Activated naive CD8-positive, alpha-beta T cell treated with anti-CD3 and anti-CD28 coated beads, Interleukin-2, amount 10 ng/mL, durations not matched to agents 7 days and 5 days (primary cell): ENCODE data around the gene SPAG8. TPM values are rescaled to one million over a fixed set of nuclear protein-coding genes. Genes with fewer than 3 reads are reported as not detected.

Experiments
- ATAC-seq: fragments of 150-1000 bp; cut with Tn5 transposase; one replicate; pipeline ENCODE4 v1.10.0; 2021; ENCODE audit warnings: low read depth, moderate library complexity
- POLR2A ChIA-PET: fragments of 350-600 bp; sonication (Branson Sonifier 250); formaldehyde crosslinking; loops from one replicate; lab custom pipeline; 2021; ENCODE audit warnings: antibody characterized with exemption; lab: Charles Lee
- DNase-seq: peaks from one replicate; pipeline ENCODE4 v3.0.0; 2021
- H3K27ac Mint-ChIP-seq: one replicate; pipeline ENCODE4 v1.8.0; 2022; ENCODE audit warnings: mild to moderate bottlenecking, mixed read lengths
- H3K27me3 Mint-ChIP-seq: one replicate; pipeline ENCODE4 v1.8.0; 2022; ENCODE audit warnings: mild to moderate bottlenecking, moderate library complexity, mixed read lengths
- H3K36me3 Mint-ChIP-seq: one replicate; pipeline ENCODE4 v1.8.0; 2021; ENCODE audit warnings: mild to moderate bottlenecking, mixed read lengths
- H3K4me1 Mint-ChIP-seq: one replicate; pipeline ENCODE4 v1.8.0; 2021; ENCODE audit warnings: mixed read lengths
- H3K4me3 Mint-ChIP-seq: one replicate; pipeline ENCODE4 v1.8.0; 2022; ENCODE audit warnings: mild to moderate bottlenecking, moderate library complexity, mixed read lengths
- H3K9me3 Mint-ChIP-seq: one replicate; pipeline ENCODE4 v1.8.0; 2021; ENCODE audit warnings: mixed read lengths
- total RNA-seq, 2 experiments: library from RNA; stranded (reverse); gene quantifications; one replicate each; pipeline ENCODE4 v1.2.3, GENCODE V29; 2021

Gene SPAG8
- total RNA-seq, 2 experiments from 2014 or later = 3.4 to 4.6 TPM

DNA sequence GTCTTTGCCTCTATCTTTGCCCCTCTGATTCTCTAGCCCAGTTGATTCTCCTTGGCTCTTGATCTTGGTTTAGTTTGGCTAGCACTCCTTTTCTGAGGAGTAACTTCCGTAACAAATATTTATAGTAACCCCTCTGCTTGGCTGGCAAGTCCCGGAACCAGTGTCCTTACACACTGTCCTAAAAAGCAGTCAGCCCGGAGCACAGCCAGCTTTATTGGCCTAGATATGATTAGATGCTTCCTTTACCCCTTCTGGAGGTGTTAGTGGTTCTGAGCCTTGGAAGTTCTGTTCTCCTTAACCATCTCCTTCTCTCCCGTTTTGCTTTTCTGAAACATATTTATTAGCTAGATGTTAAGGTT, 41.0 kb downstream of the SPAG8 start:
- POLR2A ChIA-PET = interaction anchor here (1.1 kb wide), 1 partner anchor 14 kb away, joined by 3 read pairs; no protein-coding TSS in a partner anchor
- no peaks in the 10 kb centered on the region for H3K4me1 Mint-ChIP-seq
- H3K36me3 Mint-ChIP-seq = no peaks in the 10 kb centered on the region
- no peaks in the 10 kb centered on the region for H3K27me3 Mint-ChIP-seq
- H3K4me3 Mint-ChIP-seq = no peak overlapping the region
- H3K27ac Mint-ChIP-seq = no peak overlapping the region
- H3K9me3 Mint-ChIP-seq = no peaks in the 10 kb centered on the region
- ATAC-seq (no peak), DNase-seq (no peak)

DNA sequence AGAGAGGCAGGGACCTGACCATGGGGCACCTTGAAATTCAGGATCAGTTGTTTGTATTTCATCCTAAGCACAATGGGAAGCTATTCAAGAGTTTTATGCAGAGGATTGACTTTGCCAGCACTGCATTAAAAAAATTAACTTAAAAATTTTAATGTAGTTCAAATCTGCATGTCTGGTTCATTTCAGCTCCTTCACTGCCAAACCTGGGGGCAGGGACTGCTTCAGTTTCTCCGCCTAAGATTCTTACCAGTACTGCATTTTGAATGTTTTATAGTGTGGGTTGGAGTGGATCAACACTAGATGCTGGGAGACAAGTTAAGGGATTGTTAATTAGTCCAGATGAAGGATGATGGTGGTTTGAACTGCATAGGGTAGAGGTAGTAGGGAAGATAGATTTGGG, 42.3 kb downstream of the SPAG8 start:
- DNase-seq = no peak
- no peaks in the 10 kb centered on the region for H3K9me3 Mint-ChIP-seq
- POLR2A ChIA-PET = interaction anchor here (0.6 to 1.2 kb wide), 2 partner anchors 42 to 95 kb away, joined by 4 to 6 read pairs; no protein-coding TSS in a partner anchor
- H3K27ac Mint-ChIP-seq = no peak overlapping the region
- no peaks in the 10 kb centered on the region for H3K27me3 Mint-ChIP-seq
- no peaks in the 10 kb centered on the region for H3K4me1 Mint-ChIP-seq
- H3K4me3 Mint-ChIP-seq = no peak overlapping the region
- ATAC-seq = no peak
- no peaks in the 10 kb centered on the region for H3K36me3 Mint-ChIP-seq

DNA sequence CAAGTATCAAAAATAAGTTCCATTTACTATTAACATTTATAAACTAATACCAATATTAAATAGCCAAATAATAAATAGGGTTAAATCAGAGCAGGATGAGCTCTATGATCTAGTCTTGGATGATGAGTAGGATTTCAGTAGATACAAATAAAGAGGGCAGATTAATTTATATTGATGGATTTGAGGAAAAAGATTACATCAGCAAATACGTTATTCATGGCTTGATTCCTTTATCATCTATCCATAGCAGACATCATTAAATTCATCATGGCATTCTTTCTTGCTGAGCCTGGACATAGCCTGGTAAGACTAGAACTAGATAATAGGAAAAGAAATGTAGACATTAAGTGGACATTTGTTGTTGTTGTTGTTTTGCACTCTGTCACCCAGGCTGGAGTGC, 44.6 kb downstream of the SPAG8 start:
- Mint-ChIP-seq H3K4me3 (no peak overlapping the region), H3K9me3 (no peaks in the 10 kb centered on the region), H3K27me3 (no peaks in the 10 kb centered on the region), H3K27ac (no peak overlapping the region), H3K36me3 (peaks cover 4% of the 10 kb centered on the region), H3K4me1 (no peaks in the 10 kb centered on the region)
- POLR2A ChIA-PET = no interaction called here
- no peak for DNase-seq
- ATAC-seq = no peak

DNA sequence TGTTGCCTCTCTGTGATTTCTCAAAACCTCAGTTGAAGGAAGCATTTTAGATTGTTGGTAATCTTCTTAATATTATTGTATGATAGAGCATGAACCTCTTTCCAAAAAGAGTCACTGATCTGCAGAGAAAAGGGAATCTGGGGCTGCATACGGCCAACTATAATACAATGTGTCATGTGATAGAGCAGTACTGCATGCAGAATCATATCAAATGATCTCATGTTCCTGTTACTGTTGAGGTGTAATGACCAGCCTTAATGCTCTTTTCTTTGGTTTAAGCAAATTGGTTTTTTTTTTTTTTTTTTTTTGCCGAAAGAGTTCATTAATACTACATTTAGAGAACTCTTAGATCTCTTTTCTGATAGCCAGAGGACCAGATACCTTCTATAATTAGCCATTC, 45.1 kb downstream of the SPAG8 start:
- DNase-seq (no peak), ATAC-seq (no peak)
- Mint-ChIP-seq H3K4me1 (no peaks in the 10 kb centered on the region), H3K9me3 (no peaks in the 10 kb centered on the region), H3K36me3 (peaks cover 4% of the 10 kb centered on the region), H3K4me3 (no peak overlapping the region), H3K27me3 (no peaks in the 10 kb centered on the region), H3K27ac (no peak overlapping the region)
- POLR2A ChIA-PET = no interaction called here

DNA sequence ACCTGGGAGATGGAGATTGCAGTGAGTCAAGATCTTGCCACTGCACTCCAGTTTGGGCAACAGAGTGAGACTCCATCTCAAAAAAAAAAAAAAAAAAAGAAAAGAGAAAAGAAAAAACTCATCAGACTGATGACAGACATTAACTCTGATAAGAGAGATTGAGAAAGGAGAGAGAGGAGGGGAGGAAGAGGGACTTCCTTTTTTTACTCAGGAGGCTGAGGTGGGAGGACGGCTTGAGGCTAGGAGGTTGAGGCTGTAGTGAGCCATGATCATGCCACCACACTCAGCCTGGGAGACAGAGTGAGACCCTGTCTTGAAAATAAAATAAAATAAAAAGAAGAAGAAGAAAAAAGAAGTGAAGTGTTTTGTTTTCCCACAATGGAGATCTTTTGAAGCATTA, 48.3 kb downstream of the SPAG8 start:
- no peaks in the 10 kb centered on the region for H3K27me3 Mint-ChIP-seq
- peaks cover 12% of the 10 kb centered on the region for H3K36me3 Mint-ChIP-seq
- POLR2A ChIA-PET = no interaction called here
- peaks cover 8% of the 10 kb centered on the region for H3K4me1 Mint-ChIP-seq
- no peak overlapping the region for H3K4me3 Mint-ChIP-seq
- H3K9me3 Mint-ChIP-seq = no peaks in the 10 kb centered on the region
- no peak overlapping the region for H3K27ac Mint-ChIP-seq
- DNase-seq (no peak), ATAC-seq (no peak)

DNA sequence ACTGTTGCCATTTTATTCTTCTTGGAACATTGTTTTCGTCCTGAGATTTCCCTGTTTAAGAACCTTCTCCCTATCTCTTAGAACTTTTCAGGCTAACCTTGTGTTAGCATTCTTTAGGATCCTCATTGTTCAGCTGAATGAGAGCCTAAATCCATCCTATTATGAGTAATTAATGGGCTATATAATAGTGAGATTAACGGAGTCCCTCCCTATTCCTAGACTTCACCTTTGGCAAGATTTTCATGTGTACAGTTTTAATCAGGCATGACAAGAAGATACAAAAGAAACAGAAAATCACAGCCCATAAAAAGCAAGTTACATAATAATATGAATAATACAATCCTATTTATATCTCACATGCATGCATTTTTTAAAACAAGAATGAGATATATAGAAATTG, 48.9 kb downstream of the SPAG8 start:
- H3K4me1 Mint-ChIP-seq = peaks cover 14% of the 10 kb centered on the region

DNA sequence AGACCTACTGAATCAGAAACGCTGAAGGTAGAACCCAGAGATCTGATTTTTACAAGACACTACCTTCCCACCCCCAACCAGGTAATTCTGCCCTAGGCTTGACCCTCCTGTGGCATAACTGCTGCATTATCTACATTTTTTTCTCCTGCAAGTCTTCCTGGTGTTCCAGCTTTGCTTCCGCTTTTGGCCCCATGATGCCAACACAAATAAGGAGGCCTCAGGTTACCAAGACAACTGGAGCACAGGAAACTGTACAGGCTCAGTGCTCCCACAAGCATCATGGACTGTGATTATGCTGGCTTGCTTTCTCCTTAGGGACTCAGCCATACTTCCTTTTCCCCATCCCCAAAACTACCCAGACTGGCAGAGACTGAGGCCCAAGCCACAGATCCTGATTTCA, 51.4 kb downstream of the SPAG8 start:
- DNase-seq = no peak
- no peak for ATAC-seq
- H3K27ac Mint-ChIP-seq = no peak overlapping the region
- H3K36me3 Mint-ChIP-seq = peaks cover 14% of the 10 kb centered on the region
- peaks cover 27% of the 10 kb centered on the region for H3K4me1 Mint-ChIP-seq
- POLR2A ChIA-PET = no interaction called here
- H3K27me3 Mint-ChIP-seq = no peaks in the 10 kb centered on the region
- H3K9me3 Mint-ChIP-seq = no peaks in the 10 kb centered on the region
- H3K4me3 Mint-ChIP-seq = no peak overlapping the region

More for the DNA sequence above, 48.9 kb downstream of the SPAG8 start:
- H3K36me3 Mint-ChIP-seq = peaks cover 12% of the 10 kb centered on the region
- POLR2A ChIA-PET = no interaction called here
- ATAC-seq (no peak), DNase-seq (no peak)
- H3K27ac Mint-ChIP-seq = no peak overlapping the region
- H3K4me3 Mint-ChIP-seq = no peak overlapping the region
- H3K9me3 Mint-ChIP-seq = no peaks in the 10 kb centered on the region
- no peaks in the 10 kb centered on the region for H3K27me3 Mint-ChIP-seq

DNA sequence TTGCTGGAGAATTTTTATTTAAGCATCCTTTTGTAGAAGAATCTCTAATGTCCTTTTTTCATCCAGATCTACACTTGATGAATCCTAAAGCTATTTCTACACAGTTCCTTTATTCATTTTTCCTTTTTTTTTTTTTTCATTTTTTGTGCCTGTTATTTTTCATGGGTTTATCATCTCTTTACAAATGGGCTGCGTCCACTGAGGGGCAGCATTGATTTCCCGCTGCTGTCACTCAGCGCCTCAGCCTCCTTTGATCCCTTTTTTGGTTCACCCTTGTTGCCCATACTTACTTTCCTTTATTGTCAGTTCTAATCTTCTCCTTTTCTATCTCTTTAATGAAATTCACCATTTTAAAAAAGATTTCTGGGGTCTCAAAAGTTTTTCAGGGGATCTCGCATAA, 52.3 kb downstream of the SPAG8 start:
- Mint-ChIP-seq H3K36me3 (peaks cover 14% of the 10 kb centered on the region), H3K9me3 (no peaks in the 10 kb centered on the region), H3K4me3 (no peak overlapping the region), H3K27ac (no peak overlapping the region), H3K4me1 (peaks cover 27% of the 10 kb centered on the region), H3K27me3 (no peaks in the 10 kb centered on the region)
- ATAC-seq (no peak), DNase-seq (no peak)
- POLR2A ChIA-PET = interaction anchor here (1.2 kb wide), 1 partner anchor 16 kb away, joined by 3 read pairs; no protein-coding TSS in a partner anchor

Other genes starting within 250 kb of the SPAG8 start
- 10 to 100 TPM; 42.2 to 42.8 TPM for gene TESK1, start 207.0 kb downstream of the SPAG8 start, total RNA-seq
- gene CD72, start 193.8 kb downstream of the SPAG8 start, total RNA-seq = 10 to 100 TPM; 15.3 to 18.4 TPM
- 100 to 1,000 TPM; 174 to 195 TPM for gene SIT1, start 161.3 kb downstream of the SPAG8 start, total RNA-seq
- gene RMRP, start 154.2 kb downstream of the SPAG8 start, total RNA-seq = over 10,000 TPM; 10,447 to 10,452 TPM
- gene CCDC107, start 154.0 kb downstream of the SPAG8 start, total RNA-seq = 10 to 100 TPM; 32.7 to 36.3 TPM
- 10 to 100 TPM; 13.1 to 13.4 TPM for gene ARHGEF39, start 147.1 kb downstream of the SPAG8 start, total RNA-seq
- 1 to 10 TPM in 1 of 2 experiments, under 1 TPM in 1; 0.86 to 1.2 TPM for gene CA9, start 138.3 kb downstream of the SPAG8 start, total RNA-seq
- 10 to 100 TPM; 35.7 to 36.9 TPM for gene TPM2, start 122.3 kb downstream of the SPAG8 start, total RNA-seq
- 100 to 1,000 TPM; 381 to 388 TPM for gene TLN1, start 80.1 kb downstream of the SPAG8 start, total RNA-seq
- 10 to 100 TPM; 21.1 to 24.1 TPM for gene CREB3, start 79.6 kb downstream of the SPAG8 start, total RNA-seq
- gene GBA2, start 63.0 kb downstream of the SPAG8 start, total RNA-seq = 10 to 100 TPM; 60.1 to 62.2 TPM
- 10 to 100 TPM; 26.9 to 29.1 TPM for gene RGP1, start 63.0 kb downstream of the SPAG8 start, total RNA-seq
- not detected for gene MSMP, start 58.0 kb downstream of the SPAG8 start, total RNA-seq
- 10 to 100 TPM; 13.5 to 13.7 TPM for gene NPR2, start 20.7 kb downstream of the SPAG8 start, total RNA-seq
- gene HINT2, start 2.8 kb upstream of the SPAG8 start, total RNA-seq = 10 to 100 TPM; 54.3 to 56.4 TPM
- gene FAM221B, start 16.5 kb upstream of the SPAG8 start, total RNA-seq = not detected
- gene TMEM8B, start 17.0 kb upstream of the SPAG8 start, total RNA-seq = 1 to 10 TPM; 5.9 to 6.1 TPM
- gene OR13J1, start 58.1 kb upstream of the SPAG8 start, total RNA-seq = not detected
- gene HRCT1, start 93.9 kb upstream of the SPAG8 start, total RNA-seq = not detected
- not detected for gene SPAAR, start 97.2 kb upstream of the SPAG8 start, total RNA-seq
- not detected for gene OR2S2, start 145.9 kb upstream of the SPAG8 start, total RNA-seq
- 1 to 10 TPM; 8.8 to 9.3 TPM for gene RECK, start 224.7 kb upstream of the SPAG8 start, total RNA-seq